SK-N-DZ (cell line): ENCODE measurements around the gene RNF213.
"Not testable (repeated sequence)": the region's sequence is repeated elsewhere in the genome, so short reads cannot be mapped to it uniquely, and the experiment has no call there.

Experiments used
- DNase-seq: peaks from one replicate; pipeline ENCODE4 v3.0.0-alpha.2; 2015; ENCODE audit warnings: low spot score

The RNF213 gene

GRCh38 chr17:80316927-80317705 is 56.5 kb downstream of the RNF213 start:
- no peak for DNase-seq

- no peak for DNase-seq
These were observed 57.0 kb downstream of the RNF213 start for GRCh38 chr17:80317706-80317980.

GRCh38 chr17:80318166-80318565 is 57.5 kb downstream of the RNF213 start:
- no peak for DNase-seq

- DNase-seq = no peak
These were observed 58.8 kb downstream of the RNF213 start for GRCh38 chr17:80319262-80319998.

- DNase-seq = no peak
These were observed 59.3 kb downstream of the RNF213 start for GRCh38 chr17:80319999-80320344.

GRCh38 chr17:80320496-80320895 is 59.8 kb downstream of the RNF213 start:
- no peak for DNase-seq

GRCh38 chr17:80322864-80323263 is 62.2 kb downstream of the RNF213 start:
- no peak for DNase-seq

- DNase-seq = no peak
These were observed 63.3 kb downstream of the RNF213 start for GRCh38 chr17:80323982-80324381.

- no peak for DNase-seq
These were observed 66.9 kb downstream of the RNF213 start for GRCh38 chr17:80327518-80327917.

GRCh38 chr17:80328634-80329380 is 68.2 kb downstream of the RNF213 start:
- DNase-seq = no peak

- DNase-seq = not testable (repeated sequence)
These were observed 68.8 kb downstream of the RNF213 start for GRCh38 chr17:80329421-80329820.

- DNase-seq = no peak
These were observed 69.6 kb downstream of the RNF213 start for GRCh38 chr17:80330276-80330675.

- not testable (repeated sequence) for DNase-seq
These were observed 70.3 kb downstream of the RNF213 start for GRCh38 chr17:80330938-80331337.

GRCh38 chr17:80331820-80332219 is 71.2 kb downstream of the RNF213 start:
- DNase-seq = no peak

GRCh38 chr17:80337195-80337895 is 76.7 kb downstream of the RNF213 start:
- no peak for DNase-seq

GRCh38 chr17:80339118-80339517 is 78.5 kb downstream of the RNF213 start:
- DNase-seq = no peak

- no peak for DNase-seq
These were observed 79.2 kb downstream of the RNF213 start for GRCh38 chr17:80339731-80340456.

GRCh38 chr17:80345321-80345720 is 84.7 kb downstream of the RNF213 start:
- no peak for DNase-seq

GRCh38 chr17:80345841-80346497 is 85.3 kb downstream of the RNF213 start:
- DNase-seq = no peak

- no peak for DNase-seq
These were observed 86.0 kb downstream of the RNF213 start for GRCh38 chr17:80346498-80347275.
